Parathyroid adenoma (tissue), 2 donors: Measurements from ENCODE around the gene GYG1.
"Not testable (repeated sequence)": the region's sequence is repeated elsewhere in the genome, so short reads cannot be mapped to it uniquely, and the experiment has no call there.

Experiments used
- H2AFZ ChIP-seq: fragments of 300-600 bp; sonication (generic); one replicate; pipeline ENCODE4 v1.7.0; 2017; ENCODE audit warnings: antibody characterized with exemption, mild to moderate bottlenecking
- H3K27ac ChIP-seq: fragments of 300-600 bp; sonication (generic); one replicate; pipeline ENCODE4 v1.7.0; 2017
- H3K27me3 ChIP-seq: fragments of 300-600 bp; sonication (generic); one replicate; pipeline ENCODE4 v1.7.0; 2017; ENCODE audit warnings: low read length; ENCODE audit not compliant: control insufficient read depth, insufficient read depth
- H3K36me3 ChIP-seq: fragments of 300-600 bp; sonication (generic); one replicate; pipeline ENCODE4 v1.7.0; 2017; ENCODE audit warnings: low read length; ENCODE audit not compliant: control insufficient read depth, insufficient read depth
- H3K4me1 ChIP-seq: fragments of 300-600 bp; sonication (generic); one replicate; pipeline ENCODE4 v1.7.0; 2017; ENCODE audit warnings: control low read depth
- H3K4me2 ChIP-seq: fragments of 300-600 bp; sonication (generic); one replicate; pipeline ENCODE4 v1.7.0; 2017; ENCODE audit warnings: low read length
- H3K4me3 ChIP-seq: fragments of 300-600 bp; sonication (generic); one replicate; pipeline ENCODE4 v1.7.0; 2017; ENCODE audit warnings: low read depth, low read length
- H3K79me2 ChIP-seq: fragments of 300-600 bp; sonication (generic); one replicate; pipeline ENCODE4 v1.7.0; 2017; ENCODE audit warnings: control low read depth
- H3K9ac ChIP-seq: fragments of 300-600 bp; sonication (generic); one replicate; pipeline ENCODE4 v1.7.0; 2017; ENCODE audit warnings: mild to moderate bottlenecking
- H3K9me3 ChIP-seq: fragments of 300-600 bp; sonication (generic); one replicate; pipeline ENCODE4 v1.7.0; 2017; ENCODE audit warnings: low read length; ENCODE audit not compliant: control insufficient read depth
- CTCF ChIP-seq: fragments of 300-600 bp; sonication (generic); IDR thresholded peaks from one replicate; pipeline ENCODE4 v1.7.0; 2017; ENCODE audit warnings: antibody characterized with exemption, mild to moderate bottlenecking
- donor health status: primary hyperparathyroidism.

Gene GYG1

GRCh38 chr3:148975696-148976095, 15.6 kb upstream of the GYG1 start:
- no peaks in the 10 kb centered on the region for H3K36me3 ChIP-seq
- H2AFZ ChIP-seq, result no peak overlapping the region
- no peak overlapping the region for H3K27ac ChIP-seq
- H3K4me2 ChIP-seq, result no peak overlapping the region
- H3K79me2 ChIP-seq, result no peaks in the 10 kb centered on the region
- no peak for TF ChIP-seq CTCF
- no peak overlapping the region for H3K9ac ChIP-seq
- no peaks in the 10 kb centered on the region for H3K27me3 ChIP-seq
- no peak overlapping the region for H3K4me3 ChIP-seq
- H3K4me1 ChIP-seq, result no peaks in the 10 kb centered on the region
- H3K9me3 ChIP-seq, result no peaks in the 10 kb centered on the region

GRCh38 chr3:148981273-148981672, 10.1 kb upstream of the GYG1 start:
- Histone ChIP-seq H3K4me1 (no peaks in the 10 kb centered on the region), H3K9me3 (no peaks in the 10 kb centered on the region), H3K36me3 (no peaks in the 10 kb centered on the region), H3K27me3 (no peaks in the 10 kb centered on the region), H3K27ac (no peak overlapping the region), H2AFZ (no peak overlapping the region), H3K9ac (no peak overlapping the region), H3K79me2 (no peaks in the 10 kb centered on the region), H3K4me2 (no peak overlapping the region), H3K4me3 (no peak overlapping the region)
- no peak for TF ChIP-seq CTCF

GRCh38 chr3:148987551-148987950, 3.8 kb upstream of the GYG1 start:
- not testable (repeated sequence) for H3K4me3 ChIP-seq, H3K79me2 ChIP-seq, H3K4me2 ChIP-seq, H3K27me3 ChIP-seq, H3K9me3 ChIP-seq, H3K4me1 ChIP-seq, H3K9ac ChIP-seq, H2AFZ ChIP-seq, H3K27ac ChIP-seq, H3K36me3 ChIP-seq

- Histone ChIP-seq H3K4me2 (no peak overlapping the region), H3K27ac (no peak overlapping the region), H3K79me2 (peaks cover 6% of the 10 kb centered on the region), H3K27me3 (no peaks in the 10 kb centered on the region), H3K9ac (no peak overlapping the region), H3K4me3 (no peak overlapping the region), H3K4me1 (peaks cover 8% of the 10 kb centered on the region), H3K9me3 (no peaks in the 10 kb centered on the region), H2AFZ (peak overlapping the region; percentile 100), H3K36me3 (no peaks in the 10 kb centered on the region)
- no peak for TF ChIP-seq CTCF
Measured at GRCh38 chr3:148990236-148990635, 1.1 kb upstream of the GYG1 start.

GRCh38 chr3:148992027-148992634, 791 bp downstream of the GYG1 start:
- no peak for TF ChIP-seq CTCF
- no peaks in the 10 kb centered on the region for H3K36me3 ChIP-seq

More at GRCh38 chr3:148992027-148992634, 791 bp downstream of the GYG1 start:
- peak overlapping the region; percentile 69 for H3K9ac ChIP-seq
- peak overlapping the region; percentile 92 for H3K4me2 ChIP-seq
- H3K4me3 ChIP-seq, result peak overlapping the region; percentile 76
- H2AFZ ChIP-seq, result peak overlapping the region; percentile 100
- H3K4me1 ChIP-seq, result peaks cover 8% of the 10 kb centered on the region
- peaks cover 6% of the 10 kb centered on the region for H3K79me2 ChIP-seq
- no peaks in the 10 kb centered on the region for H3K9me3 ChIP-seq
- H3K27me3 ChIP-seq, result no peaks in the 10 kb centered on the region
- H3K27ac ChIP-seq, result peak overlapping the region; percentile 60
